Mammary epithelial cell (primary cell): ENCODE data around the gene ITGB3BP.

Experiments
- CTCF ChIP-seq, 2 donors: IDR thresholded peaks in 1 of 2; conservative IDR thresholded peaks in 1 of 2; 2 replicates each; pipeline ENCODE4 v1.5.1; 2011 to 2012; ENCODE audit warnings: inconsistent platforms in 2 of 2, low read length in 2 of 2, mild to moderate bottlenecking in 2 of 2, control low read depth in 1 of 2, low read depth in 1 of 2; ENCODE audit not compliant: insufficient read depth in 1 of 2; ENCODE audit errors: extremely low read depth in 1 of 2
- EZH2 ChIP-seq: IDR thresholded peaks from 2 replicates; pipeline ENCODE4 v1.6.1; 2012; ENCODE audit warnings: low read length, inconsistent platforms, borderline replicate concordance

GRCh38 chr1:63497577-63497976 lies 25.4 kb downstream of the ITGB3BP start:
- TF ChIP-seq CTCF (conservative IDR thresholded peaks at IDR 0.05 in 1 of 2, IDR thresholded peaks at IDR 0.05 in 1 of 2; ENCODE audit: extremely low read depth in 1 of 2, insufficient read depth in 1 of 2, low read depth in 1 of 2, low read length in 2 of 2) (no peak), EZH2 (no peak)
